ENCODE results near the gene LRRD1.
"Not testable (repeated sequence)": the region's sequence is repeated elsewhere in the genome, so short reads cannot be mapped to it uniquely, and the experiment has no call there.

DNA sequence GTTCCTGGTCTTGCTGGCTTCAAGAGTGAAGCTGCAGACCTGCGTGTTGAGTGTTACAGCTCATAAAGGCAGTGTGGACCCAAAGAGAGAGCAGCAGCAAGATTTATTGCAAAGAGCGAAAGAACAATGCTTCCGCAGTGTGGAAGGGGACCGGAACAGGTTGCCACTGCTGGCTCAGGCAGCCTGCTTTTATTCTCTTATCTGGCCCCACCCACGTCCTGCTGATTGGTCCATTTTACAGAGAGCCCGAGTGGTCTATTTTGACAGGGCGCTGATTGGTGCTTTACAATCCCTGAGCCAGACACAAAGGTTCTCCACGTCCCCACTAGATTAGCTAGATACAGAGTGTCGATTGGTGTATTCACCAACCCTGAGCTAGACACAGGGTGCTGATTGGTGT, 36.2 kb downstream of the LRRD1 start:
- TF ChIP-seq, protein P1, sequence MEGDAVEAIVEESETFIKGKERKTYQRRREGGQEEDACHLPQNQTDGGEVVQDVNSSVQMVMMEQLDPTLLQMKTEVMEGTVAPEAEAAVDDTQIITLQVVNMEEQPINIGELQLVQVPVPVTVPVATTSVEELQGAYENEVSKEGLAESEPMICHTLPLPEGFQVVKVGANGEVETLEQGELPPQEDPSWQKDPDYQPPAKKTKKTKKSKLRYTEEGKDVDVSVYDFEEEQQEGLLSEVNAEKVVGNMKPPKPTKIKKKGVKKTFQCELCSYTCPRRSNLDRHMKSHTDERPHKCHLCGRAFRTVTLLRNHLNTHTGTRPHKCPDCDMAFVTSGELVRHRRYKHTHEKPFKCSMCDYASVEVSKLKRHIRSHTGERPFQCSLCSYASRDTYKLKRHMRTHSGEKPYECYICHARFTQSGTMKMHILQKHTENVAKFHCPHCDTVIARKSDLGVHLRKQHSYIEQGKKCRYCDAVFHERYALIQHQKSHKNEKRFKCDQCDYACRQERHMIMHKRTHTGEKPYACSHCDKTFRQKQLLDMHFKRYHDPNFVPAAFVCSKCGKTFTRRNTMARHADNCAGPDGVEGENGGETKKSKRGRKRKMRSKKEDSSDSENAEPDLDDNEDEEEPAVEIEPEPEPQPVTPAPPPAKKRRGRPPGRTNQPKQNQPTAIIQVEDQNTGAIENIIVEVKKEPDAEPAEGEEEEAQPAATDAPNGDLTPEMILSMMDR (conservative IDR thresholded peaks at IDR 0.05; ENCODE audit: low read depth, low read length): not testable (repeated sequence)
- TF ChIP-seq RAD21 (IDR thresholded peaks at IDR 0.05; ENCODE audit: low read length): not testable (repeated sequence)
